ENCODE data around the gene FXYD6.

FXYD6 gene

DNA sequence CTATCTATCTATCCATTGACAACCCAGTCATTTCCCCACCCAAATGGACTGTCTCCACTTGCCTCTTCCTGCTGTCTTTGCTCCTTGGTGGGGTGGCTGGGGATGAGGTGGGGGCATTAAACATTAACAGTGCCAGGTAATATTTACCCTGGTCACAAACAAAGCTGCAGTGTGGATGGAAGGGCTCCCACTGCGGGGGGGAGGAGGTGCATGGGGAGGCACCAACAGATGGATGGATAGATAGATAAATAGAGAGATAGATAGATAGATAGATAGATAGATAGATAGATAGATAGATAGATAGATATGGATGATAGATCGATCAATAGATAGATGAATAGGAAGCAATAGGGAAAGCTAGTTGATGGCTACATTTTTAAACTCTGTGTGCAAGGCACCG, 49.6 kb downstream of the FXYD6 start:
- no peak for DNase-seq

DNA sequence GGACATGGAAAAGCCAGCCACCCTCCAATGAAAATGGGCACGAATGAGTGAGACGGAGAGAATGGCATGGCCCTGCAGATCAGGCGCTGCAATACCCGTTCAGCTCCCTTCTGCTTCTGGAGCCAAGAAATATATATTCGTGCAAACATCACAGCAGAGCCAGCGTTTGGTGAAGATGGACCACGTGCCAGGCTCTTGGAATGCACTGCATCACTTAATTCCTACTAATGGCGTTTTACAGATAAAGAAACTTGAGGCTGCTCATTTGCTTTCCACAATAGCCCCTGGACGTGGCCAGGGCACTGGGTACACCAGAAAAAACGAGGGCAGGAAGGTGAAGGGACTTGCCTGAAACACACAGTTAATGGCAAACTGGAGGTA, 50.3 kb downstream of the FXYD6 start:
- DNase-seq = no peak

DNA sequence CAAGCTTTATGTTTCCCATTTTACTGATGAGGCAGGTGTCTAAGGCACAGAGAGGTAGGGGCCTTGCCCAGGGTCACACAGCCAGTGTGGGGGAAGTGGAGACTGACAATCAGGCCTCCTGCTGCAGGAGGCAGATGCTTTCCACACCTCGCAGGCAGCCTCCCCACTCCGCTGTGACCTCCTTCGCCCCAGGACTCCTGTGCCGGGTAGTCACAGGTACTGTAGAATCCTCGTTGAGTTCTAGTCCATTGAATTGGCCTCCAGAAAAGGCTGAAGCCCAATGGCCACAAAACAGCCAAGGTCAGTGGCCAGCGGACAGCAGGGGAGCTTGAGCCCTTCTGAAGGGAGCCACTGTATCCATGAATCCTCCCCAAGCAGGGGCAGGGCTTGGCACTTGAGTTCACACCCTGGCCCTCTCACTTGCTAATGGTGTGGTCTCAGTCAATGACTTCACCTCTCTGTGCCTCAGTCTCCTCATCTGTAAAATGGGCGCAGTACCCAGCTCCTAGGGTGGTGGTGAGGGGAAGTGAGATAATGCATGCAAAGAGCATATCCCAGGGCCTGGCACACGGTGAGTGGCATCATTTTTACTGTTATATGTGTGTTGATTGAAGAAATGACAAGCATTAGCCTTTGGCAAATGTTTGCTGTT, 50.8 kb downstream of the FXYD6 start:
- no peak for DNase-seq

DNA sequence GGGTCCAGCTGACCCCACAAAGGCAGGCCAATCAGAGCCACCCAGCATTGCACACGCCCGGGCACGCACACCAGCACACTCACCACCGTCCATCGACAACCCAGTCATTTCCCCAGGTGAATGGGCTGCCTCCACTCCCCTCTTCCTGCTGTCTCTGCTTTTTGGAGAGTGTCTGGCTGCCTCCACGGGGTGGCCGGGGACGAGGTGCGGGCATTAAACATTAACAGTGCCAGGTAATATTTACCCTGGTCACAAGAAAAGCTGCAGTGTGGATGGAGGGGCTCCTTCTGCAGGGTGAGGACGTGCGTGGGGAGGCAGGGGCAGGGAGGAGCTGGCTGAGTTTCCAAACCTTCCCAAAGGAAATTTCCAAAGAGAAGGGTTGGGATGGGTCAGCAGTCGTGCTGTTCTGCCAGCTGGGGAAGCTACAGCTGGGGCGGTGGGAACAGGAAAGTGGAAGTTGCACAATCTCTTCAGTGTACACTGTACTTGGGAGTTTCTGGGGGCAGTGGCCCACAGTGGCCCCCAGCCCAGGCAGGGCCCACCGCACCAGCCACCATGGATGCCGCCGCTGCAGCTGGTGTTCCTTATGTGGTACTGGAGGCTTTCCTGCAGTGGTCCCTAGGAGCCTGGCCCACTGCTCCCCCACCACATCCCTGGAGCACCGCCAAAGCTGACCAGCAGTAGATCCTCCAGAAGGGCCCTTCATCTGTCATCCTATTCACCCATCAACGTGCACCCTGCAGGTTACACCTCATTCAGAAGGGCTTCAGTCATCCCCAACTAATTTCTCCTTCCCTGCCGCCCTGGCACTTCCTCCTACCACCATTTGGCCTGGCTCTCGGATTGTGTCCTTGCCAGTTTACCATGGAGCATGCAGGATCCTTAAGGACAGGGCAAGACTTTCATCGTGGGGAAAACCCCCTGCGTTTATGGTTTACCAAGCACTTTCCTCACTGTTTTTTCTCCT, 51.6 kb downstream of the FXYD6 start, which contains the start of gene FXYD2:
TSS of gene FXYD2 (minus strand) at position 174 of the 967 bp plus-strand sequence. CDS start at position 108, 66 bp downstream.
- DNase-seq = no peak

DNA sequence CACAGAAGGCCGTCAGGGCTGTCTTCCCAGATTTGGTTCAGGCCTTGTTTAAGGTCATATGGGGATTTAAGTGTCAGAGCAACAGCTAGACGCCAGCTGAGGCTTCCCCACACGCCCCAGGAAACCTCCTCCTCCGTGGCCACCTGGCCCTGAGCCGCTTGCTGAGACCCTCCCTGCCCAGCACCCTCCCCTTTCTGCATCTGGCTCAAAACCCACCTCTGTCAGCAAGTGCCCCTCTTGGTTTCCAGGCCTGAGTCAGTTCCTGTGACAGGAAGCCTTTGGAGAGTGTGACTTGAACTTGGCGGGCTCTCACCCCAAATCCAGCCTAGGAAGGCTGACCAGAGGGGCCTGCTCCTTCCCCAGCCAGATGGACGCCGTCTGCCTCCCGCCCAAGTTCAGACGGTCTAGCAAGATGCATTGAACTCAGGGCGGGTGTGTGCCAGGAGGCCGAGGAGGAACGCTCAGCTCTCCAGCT, 52.5 kb downstream of the FXYD6 start:
- DNase-seq = no peak

DNA sequence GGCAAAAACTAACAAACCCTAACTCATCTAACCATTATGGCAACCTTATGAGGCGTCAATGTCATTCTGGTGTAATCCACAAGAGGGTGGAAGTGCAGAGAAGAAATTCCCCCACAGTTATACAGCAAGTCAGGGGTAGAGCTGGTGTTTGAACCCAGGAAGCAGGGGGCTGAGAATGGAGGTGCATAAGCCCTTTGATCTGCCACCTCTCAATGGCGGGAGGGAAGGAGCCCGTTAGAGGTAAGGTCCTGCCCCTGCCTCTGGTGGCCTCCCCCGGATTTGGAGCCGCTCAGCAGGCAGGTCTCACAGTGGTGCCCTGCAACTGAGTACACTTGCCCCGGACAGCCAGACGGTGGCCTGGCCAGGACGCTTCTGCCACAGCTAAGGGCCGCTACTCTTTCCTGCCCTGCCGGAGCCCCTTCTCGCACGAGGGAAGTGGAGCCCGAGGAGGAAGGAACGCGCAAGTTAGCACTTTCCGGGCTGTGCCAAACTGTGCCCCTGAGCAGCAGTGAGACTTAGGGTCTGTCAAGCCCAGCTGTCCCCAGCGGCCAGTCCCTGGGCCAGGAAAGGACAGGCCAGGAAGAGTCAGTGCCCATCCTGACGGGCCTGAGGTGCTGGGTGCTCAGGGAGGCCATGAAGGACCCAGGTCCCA, 53.0 kb downstream of the FXYD6 start:
- DNase-seq = no peak

DNA sequence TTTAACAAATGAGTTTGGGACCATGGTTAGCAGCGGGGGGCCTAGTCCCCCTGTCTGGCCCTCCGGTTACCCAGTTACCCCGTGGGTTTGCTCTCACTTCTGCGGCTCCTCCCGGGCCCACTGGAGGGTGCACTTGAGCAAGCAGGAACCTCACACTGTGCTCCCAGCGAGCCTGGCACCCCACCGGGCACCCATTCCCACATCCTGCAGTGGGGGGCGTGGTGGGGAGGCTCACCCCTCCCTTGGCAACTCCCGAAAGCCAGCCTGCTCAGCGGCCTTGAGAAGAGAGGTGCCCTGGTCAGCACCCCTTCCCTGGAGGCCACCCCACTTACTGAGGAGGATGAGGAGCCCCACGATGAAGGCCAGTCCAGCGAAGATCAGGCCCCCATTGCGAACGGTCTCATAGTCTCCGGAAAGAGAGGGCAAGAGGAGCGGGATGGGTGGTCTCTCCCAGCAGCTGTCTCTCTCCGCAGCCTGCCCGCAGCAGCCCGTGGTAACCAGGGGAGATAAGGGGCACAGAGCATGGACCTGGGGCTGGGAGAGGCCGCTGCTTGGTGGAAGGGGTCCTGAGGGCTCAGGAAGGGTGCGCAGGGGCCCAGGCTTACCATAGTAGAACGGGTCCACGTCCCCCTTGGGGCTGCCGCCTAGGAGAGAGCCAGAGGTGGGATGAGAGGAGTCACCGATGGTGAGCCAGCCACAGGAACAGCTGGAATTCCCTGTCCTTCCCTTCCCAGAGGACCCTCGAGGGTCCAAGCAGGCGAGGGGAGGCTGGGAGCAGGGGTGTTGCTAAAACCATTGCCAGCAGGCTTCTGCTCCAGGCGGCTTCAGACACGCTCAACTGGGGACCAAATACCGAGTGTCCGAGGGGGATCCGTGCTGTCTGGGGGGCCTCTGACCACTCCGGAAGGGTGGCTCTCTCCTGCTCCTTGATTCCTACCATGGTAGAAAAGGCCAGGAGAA, 54.1 kb downstream of the FXYD6 start:
- DNase-seq = peak; percentile 34

DNA sequence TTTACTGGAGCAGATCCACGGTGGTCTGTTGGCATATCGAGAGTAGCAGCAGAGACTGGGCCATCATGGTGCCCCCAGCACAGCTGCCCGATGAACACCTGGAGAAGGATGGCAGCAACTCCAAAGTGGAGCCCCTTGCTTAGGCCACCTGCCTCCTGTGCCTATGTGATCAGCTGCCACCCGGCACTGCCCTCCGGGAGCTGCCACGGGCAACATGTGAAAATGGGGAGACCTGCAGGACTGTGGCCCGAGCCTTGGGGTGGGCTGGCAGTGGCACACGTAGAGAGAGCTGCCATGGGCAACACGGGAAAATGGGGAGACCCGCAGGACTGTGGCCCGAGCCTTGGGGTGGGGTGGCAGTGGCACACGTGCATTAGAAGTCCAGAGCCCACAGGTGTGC, 55.0 kb downstream of the FXYD6 start:
- no peak for DNase-seq

DNA sequence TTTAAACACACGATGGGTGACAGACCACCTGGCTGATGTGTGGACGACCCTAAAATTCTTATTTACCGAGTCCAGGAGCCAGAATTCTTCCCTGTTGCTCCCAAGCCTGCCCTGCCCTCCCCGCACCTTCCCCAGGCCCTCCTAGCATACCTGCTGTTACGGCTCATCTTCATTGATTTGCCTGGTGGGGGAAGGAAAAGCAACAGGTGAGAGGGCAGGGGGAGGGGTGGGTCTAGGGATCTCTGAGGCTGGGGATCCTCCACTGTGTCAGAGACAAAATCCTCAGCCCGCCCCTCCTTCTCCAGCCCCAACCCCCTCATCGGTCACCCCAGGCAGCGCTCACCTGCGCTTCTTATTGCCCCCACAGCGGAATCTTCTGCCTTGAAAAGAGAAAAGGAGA, 55.9 kb downstream of the FXYD6 start:
- DNase-seq = no peak

DNA sequence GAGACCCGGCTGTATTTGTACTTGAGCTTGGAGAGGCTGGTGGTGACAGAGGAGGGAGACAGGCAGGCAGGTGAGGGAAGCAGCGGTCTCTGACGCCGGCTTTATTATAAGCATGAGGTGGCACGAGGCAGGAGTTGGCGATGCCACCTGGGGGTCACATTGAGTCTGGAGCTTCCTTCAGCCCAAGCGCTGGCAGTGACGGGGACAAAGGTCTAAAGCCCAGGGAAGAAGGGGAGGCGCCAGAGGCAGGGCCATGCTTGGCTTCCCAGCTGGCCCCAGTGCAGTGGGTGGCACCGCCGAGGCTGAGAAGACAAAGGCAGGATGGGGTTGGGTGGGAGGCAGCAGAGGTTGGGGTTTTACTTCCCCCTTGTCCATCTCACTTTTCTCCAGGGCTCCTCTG, 56.4 kb downstream of the FXYD6 start:
- DNase-seq = no peak

DNA sequence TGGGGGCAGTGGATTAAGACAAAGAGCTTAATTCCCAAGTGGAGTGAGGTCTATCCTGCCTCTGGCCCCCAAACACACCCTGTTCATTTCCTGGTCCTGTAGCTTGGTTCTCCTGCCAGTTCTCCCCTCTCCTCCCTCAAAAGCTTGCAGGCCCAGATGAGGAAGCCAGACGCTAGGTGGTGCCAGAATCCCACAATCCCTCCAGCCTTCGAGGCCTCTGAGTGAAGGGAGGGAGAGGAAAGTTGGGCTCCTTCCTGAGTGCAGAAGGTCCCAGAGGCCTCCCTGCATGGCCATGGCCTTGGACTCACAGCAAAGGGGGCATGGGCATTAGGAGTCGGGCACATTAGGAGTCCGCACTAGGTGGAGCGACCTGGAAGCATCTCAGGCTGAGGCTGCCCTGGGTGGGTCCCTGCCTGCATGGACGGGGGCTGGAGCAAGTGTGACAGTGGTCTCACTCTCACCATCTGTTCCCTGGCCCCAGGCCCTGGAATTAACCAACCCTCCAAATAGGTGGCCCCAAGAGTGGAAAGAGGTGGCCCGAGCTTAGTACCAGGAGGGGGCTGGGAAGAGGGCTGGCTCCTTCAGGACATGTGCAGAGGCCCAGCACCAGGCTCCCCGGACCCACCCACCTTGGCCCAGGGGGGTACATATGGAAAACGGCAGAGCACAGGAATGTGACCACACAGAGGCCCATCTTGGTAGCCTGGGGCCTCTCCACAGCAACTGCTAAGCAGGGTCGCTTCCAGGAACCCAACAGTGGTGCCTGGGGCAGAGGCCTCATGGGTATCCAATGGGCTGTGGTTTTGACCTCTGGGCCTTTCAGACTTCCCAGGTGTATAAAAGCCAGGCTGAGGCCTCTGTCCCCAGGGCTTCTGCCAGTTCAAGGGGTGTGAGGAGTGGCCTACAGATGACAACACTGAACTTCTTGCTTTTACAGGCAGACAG, 57.1 kb downstream of the FXYD6 start:
- no peak for DNase-seq

DNA sequence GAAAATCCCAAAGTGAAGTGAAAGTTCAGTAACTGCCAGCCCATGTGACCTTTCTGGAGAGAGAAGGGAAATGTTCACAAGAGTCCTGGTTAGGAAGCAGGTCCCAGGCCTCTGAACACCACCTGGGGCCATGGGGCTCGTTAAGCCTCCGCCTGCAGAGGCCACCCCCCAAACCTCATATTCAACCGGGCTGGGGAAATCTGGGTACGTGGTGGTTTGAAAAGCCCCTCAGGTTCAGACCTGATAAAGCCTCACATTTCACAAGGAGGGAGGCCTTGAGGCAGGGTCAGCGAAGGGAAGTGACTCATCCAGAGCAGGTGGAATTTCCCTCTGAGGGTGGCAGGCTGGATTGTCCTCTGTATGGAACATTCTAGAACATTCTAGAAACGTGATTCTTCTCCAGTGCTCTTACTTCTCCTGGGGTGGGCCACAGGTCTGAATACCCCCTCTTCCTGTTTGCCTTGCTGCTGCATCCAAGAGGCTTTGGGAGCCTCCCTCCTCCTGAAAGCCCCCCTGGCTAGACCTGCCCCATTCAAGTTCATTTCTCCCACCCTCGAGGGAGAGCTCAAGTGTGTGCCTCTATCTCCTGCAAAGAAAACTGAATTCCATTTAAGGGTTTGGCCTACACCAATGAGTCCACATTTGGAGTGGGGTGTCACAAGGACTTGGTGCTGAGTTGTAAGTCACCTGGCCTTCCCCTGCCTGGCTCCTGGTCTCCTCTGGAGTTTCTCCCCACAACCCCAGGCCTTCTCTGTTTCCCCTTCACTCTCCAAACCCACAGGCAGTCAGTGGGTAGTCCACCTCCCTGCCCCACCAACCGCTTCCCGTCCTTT, 58.2 kb downstream of the FXYD6 start:
- DNase-seq = peak; percentile 19

DNA sequence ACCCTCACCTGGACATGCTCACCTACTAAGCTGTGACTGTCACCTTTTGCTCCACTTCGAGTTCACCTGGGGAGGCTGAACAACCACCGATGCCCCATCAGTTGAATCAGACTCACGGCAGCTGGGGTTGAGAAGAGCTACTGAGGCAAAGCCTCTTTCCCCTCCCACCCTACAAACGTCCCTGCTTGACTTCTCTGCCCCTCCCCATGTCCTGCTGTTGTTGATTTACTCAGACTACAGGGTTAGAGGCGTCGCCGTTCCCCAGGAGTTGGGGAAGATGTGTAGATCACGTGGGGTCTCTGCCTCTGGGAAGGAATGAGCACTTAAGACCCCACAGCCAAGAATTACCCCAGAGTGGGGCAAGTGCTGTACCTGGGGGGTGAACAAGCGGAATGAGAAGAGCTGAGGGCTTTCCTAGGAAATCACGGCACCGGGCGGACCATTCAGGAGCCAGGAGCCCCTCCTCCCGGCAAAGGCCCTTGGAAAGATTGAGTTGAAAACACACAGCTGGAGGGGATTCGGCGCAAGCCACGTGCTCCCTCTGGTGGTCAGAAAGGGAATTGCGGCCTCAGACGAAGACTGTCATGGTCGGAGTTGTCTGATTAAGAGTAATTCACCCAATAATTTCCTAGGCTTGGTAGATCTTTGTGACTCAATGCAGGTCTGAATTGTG, 59.0 kb downstream of the FXYD6 start:
- DNase-seq = peak; percentile 79

DNA sequence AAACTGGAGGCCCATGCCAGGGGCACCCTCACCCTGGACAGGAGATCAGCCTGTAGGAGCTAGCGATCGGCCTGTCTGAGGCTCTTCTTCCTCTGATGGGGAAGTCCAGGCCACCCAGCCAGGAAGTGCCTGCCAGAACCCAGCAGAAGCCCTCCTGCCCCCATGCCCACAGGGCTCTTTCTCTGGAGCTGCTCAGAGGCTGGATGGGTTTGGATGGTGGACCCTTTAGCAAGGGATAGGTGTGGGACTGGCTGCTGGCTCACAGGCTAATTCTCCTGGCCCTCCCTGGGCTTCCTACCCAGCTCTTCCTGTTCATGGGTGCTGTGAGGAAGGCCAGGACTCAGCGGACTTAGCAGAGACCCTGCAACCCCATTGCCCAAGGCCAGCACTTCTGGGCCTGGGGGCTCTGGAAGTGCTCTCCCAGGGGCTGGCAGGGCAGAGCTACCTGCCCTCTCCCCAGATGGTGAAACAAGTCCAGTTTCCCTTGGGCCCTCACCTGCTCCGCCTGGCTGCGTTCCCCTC, 59.6 kb downstream of the FXYD6 start:
- DNase-seq = no peak

DNA sequence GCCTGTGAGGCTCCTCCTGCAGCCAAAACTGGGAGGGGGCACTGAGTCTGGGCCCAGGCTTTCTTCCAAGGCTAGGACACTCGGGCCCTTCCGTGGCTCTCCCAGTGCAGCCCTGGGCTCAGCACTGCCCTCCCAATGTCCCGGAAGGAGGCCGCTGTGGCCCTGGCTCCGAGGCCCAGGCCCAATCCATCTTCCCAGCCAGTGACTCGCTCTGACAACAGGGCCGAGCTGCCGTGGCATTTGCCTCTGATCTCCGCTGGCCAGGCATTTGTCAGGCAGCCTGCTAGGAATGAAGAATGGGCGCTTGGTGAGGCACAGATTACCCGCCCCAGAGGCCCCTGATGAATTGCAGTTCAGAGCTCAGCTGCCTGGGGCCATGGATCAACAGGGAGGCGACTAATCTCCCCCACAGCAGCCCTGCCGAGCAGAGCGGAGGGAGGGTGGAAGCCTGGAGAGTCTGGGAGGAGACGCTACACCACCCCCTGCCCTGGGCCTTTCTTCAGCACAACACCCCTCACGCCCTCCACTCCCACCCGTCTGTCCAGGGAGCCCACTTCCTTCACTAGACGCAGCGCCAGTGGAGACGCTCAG, 60.2 kb downstream of the FXYD6 start:
- DNase-seq = no peak

DNA sequence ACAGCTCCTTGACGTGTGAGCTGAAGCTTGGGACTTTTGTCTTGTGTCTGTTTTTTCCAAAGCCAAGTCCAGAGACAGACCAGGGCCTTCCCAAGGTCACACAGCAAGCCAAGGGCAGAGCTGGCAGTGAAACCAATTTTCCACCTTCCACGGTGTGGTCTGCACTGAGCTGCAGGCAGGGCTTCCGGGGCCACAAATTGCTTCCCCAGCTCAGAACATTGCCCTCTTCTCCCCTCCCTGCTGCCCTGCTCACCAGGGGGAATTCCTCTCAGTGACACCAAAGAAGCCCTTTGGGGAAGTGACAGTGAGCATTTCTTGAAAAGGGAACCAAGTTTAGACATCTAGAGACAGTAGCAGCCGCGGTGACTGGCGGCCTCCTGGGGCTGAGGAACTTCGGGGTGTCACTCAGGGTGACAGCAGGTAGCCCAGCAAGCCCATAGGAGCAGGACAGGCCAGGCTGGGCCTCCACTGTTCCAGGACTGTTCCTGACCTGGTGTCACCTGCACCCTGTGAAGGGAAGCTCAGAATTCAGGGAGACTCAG, 61.1 kb downstream of the FXYD6 start:
- peak; percentile 52 for DNase-seq

DNA sequence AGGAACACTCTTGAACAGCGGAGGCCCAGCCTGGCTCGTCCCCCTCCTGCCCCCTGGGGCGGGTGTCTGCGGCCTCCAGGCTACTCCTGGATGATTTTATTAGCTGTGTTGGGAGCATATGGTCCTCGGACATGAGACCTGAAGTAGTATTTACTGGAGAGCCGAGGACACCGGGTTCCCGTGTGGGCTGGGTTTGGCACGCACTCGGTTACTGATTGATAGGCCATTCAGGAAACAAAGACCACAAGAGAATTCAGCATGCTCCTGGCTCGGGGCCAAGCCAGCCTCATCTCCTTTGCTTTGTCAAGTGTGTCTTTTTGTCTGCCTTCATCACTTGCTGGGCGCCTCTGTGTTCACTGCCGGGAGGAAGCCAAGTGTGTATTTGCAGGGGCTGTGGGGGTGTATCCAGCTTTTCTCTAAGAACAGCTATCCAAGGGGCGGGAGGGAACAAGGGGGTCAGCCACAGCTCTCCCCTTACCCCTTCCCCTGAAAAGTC, 61.6 kb downstream of the FXYD6 start:
- peak; percentile 82 for DNase-seq

DNA sequence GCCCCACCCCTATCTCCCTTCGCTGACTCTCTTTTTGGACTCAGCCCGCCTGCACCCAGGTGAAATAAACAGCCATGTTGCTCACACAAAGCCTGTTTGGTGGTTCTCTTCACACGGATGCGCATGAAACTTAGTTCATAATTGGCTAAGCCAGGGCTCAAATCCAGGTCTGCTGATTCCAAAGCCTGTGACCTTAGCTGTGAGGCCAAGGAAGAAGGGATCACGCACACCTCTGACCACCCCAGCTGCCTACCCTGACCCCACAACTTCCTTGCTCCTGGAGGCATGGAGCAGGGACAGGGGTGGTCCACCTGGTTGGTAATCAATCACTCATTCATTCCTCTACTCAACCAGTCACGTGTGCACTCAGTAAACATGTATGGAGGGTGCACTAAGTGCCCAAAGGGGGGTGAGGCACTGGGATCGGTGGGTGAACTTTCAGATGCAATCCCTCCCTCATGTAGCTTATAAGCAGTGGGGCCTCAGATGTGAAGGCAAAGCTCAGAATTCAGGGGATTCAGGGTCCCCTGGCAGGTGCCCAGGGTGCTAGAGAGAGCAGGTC, 62.2 kb downstream of the FXYD6 start:
- DNase-seq = no peak
